Stomach smooth muscle (tissue), 2 donors: Measurements from ENCODE around the gene OR6K2.
"Not testable (repeated sequence)": the region's sequence is repeated elsewhere in the genome, so short reads cannot be mapped to it uniquely, and the experiment has no call there.

ENCODE experiments used
- H3K27ac ChIP-seq: one replicate; pipeline ENCODE4 v1.7.0; 2013; ENCODE audit warnings: mild to moderate bottlenecking, low read length, inconsistent platforms
- H3K27me3 ChIP-seq, 2 donors: one replicate each; pipeline ENCODE4 v1.7.0; 2013; ENCODE audit warnings: low read length in 2 of 2; ENCODE audit not compliant: insufficient read depth in 2 of 2, control insufficient read depth in 1 of 2
- H3K36me3 ChIP-seq, 2 donors: one replicate each; pipeline ENCODE4 v1.7.0; 2013; ENCODE audit warnings: low read length in 2 of 2; ENCODE audit not compliant: control insufficient read depth in 2 of 2, insufficient read depth in 2 of 2
- H3K4me1 ChIP-seq: one replicate; pipeline ENCODE4 v1.7.0; 2013; ENCODE audit warnings: low read length; ENCODE audit not compliant: control insufficient read depth, insufficient read depth
- H3K4me3 ChIP-seq, 2 donors: one replicate each; pipeline ENCODE4 v1.7.0; 2013; ENCODE audit warnings: low read length in 2 of 2
- H3K9ac ChIP-seq, 2 donors: one replicate each; pipeline ENCODE4 v1.7.0; 2013; ENCODE audit warnings: low read length in 2 of 2, mild to moderate bottlenecking in 1 of 2
- H3K9me3 ChIP-seq, 2 donors: one replicate each; pipeline ENCODE4 v1.7.0; 2013; ENCODE audit warnings: low read length in 2 of 2; ENCODE audit not compliant: control insufficient read depth in 2 of 2
- donor health status: healthy.
- donor health status: Pancreatic carcinoma.

The OR6K2 gene

GRCh38 chr1:158714754-158715153 is 14.3 kb upstream of the OR6K2 start:
- no peak overlapping the region for H3K27ac ChIP-seq
- peaks cover 0 to 3% of the 10 kb centered on the region in 2 donors for H3K27me3 ChIP-seq
- H3K36me3 ChIP-seq = no peaks in the 10 kb centered on the region
- H3K9me3 ChIP-seq = no peaks in the 10 kb centered on the region
- H3K4me1 ChIP-seq = no peaks in the 10 kb centered on the region
- H3K9ac ChIP-seq = no peak overlapping the region
- no peak overlapping the region for H3K4me3 ChIP-seq

- H3K9me3 ChIP-seq = no peaks in the 10 kb centered on the region
- no peak overlapping the region for H3K4me3 ChIP-seq
- no peak overlapping the region for H3K9ac ChIP-seq
- H3K4me1 ChIP-seq = no peaks in the 10 kb centered on the region
- H3K27me3 ChIP-seq = peaks cover 0 to 3% of the 10 kb centered on the region in 2 donors
- no peaks in the 10 kb centered on the region for H3K36me3 ChIP-seq
- H3K27ac ChIP-seq = no peak overlapping the region
Observed at GRCh38 chr1:158711098-158711497, 10.6 kb upstream of the OR6K2 start.

GRCh38 chr1:158706096-158706495 is 5.6 kb upstream of the OR6K2 start:
- Histone ChIP-seq H3K4me1 (no peaks in the 10 kb centered on the region), H3K4me3 (no peak overlapping the region), H3K36me3 (no peaks in the 10 kb centered on the region), H3K9ac (no peak overlapping the region), H3K27me3 (no peaks in the 10 kb centered on the region), H3K9me3 (no peaks in the 10 kb centered on the region), H3K27ac (no peak overlapping the region)

- no peaks in the 10 kb centered on the region for H3K9me3 ChIP-seq
- no peak overlapping the region for H3K4me3 ChIP-seq
- no peaks in the 10 kb centered on the region for H3K4me1 ChIP-seq
- no peaks in the 10 kb centered on the region for H3K36me3 ChIP-seq
- no peak overlapping the region for H3K9ac ChIP-seq
- H3K27me3 ChIP-seq = no peaks in the 10 kb centered on the region
- no peak overlapping the region for H3K27ac ChIP-seq
Observed at GRCh38 chr1:158694596-158694995, 5.9 kb downstream of the OR6K2 start.

- Histone ChIP-seq H3K27me3 (no peaks in the 10 kb centered on the region), H3K9me3 (no peaks in the 10 kb centered on the region), H3K27ac (no peak overlapping the region), H3K4me1 (no peaks in the 10 kb centered on the region), H3K4me3 (no peak overlapping the region), H3K36me3 (no peaks in the 10 kb centered on the region), H3K9ac (no peak overlapping the region)
Observed at GRCh38 chr1:158692356-158692755, 8.1 kb downstream of the OR6K2 start.

GRCh38 chr1:158691907-158692306 is 8.5 kb downstream of the OR6K2 start:
- no peaks in the 10 kb centered on the region for H3K9me3 ChIP-seq
- no peaks in the 10 kb centered on the region for H3K4me1 ChIP-seq
- no peak overlapping the region for H3K9ac ChIP-seq
- H3K27me3 ChIP-seq = no peaks in the 10 kb centered on the region
- H3K4me3 ChIP-seq = no peak overlapping the region
- no peak overlapping the region for H3K27ac ChIP-seq
- H3K36me3 ChIP-seq = no peaks in the 10 kb centered on the region

GRCh38 chr1:158691149-158691548 is 9.3 kb downstream of the OR6K2 start:
- H3K36me3 ChIP-seq, H3K9me3 ChIP-seq, H3K9ac ChIP-seq, H3K27me3 ChIP-seq, H3K4me3 ChIP-seq, H3K27ac ChIP-seq, H3K4me1 ChIP-seq: not testable (repeated sequence)

GRCh38 chr1:158689875-158690274 is 10.6 kb downstream of the OR6K2 start:
- Histone ChIP-seq H3K9me3 (no peaks in the 10 kb centered on the region), H3K36me3 (no peaks in the 10 kb centered on the region), H3K9ac (no peak overlapping the region), H3K4me3 (no peak overlapping the region), H3K27ac (no peak overlapping the region), H3K4me1 (no peaks in the 10 kb centered on the region), H3K27me3 (no peaks in the 10 kb centered on the region)

GRCh38 chr1:158689110-158689509 is 11.3 kb downstream of the OR6K2 start:
- H3K36me3 ChIP-seq = no peaks in the 10 kb centered on the region
- H3K9me3 ChIP-seq = no peaks in the 10 kb centered on the region
- no peaks in the 10 kb centered on the region for H3K27me3 ChIP-seq
- H3K9ac ChIP-seq = no peak overlapping the region
- H3K4me3 ChIP-seq = no peak overlapping the region
- no peak overlapping the region for H3K27ac ChIP-seq
- H3K4me1 ChIP-seq = no peaks in the 10 kb centered on the region

- H3K27me3 ChIP-seq, H3K36me3 ChIP-seq, H3K27ac ChIP-seq, H3K4me1 ChIP-seq, H3K9ac ChIP-seq, H3K9me3 ChIP-seq, H3K4me3 ChIP-seq: not testable (repeated sequence)
Observed at GRCh38 chr1:158688343-158688742, 12.1 kb downstream of the OR6K2 start.

GRCh38 chr1:158687037-158687436 is 13.4 kb downstream of the OR6K2 start:
- Histone ChIP-seq H3K9me3 (no peaks in the 10 kb centered on the region), H3K27me3 (no peaks in the 10 kb centered on the region), H3K36me3 (no peaks in the 10 kb centered on the region), H3K9ac (no peak overlapping the region), H3K4me3 (no peak overlapping the region), H3K4me1 (no peaks in the 10 kb centered on the region), H3K27ac (no peak overlapping the region)
